ENCODE measurements around the gene ARL8A. TPM values are rescaled to one million over a fixed set of nuclear protein-coding genes. Genes with fewer than 3 reads are reported as not detected.
A peak's percentile ranks its signal among the peaks of the same experiment; 100 is the strongest.

Gene ARL8A
- total RNA-seq, 1 experiment from 2014 or later = 50.3 TPM

GRCh38 chr1:202129453-202130296 is 14.9 kb downstream of the ARL8A start:
- H3K27me3 ChIP-seq (ENCODE audit: control insufficient read depth, insufficient read depth, low read length) = no peaks in the 10 kb centered on the region
- no peak overlapping the region for H3K4me3 ChIP-seq (ENCODE audit: insufficient read depth, low read depth, low read length)
- H3K36me3 ChIP-seq (replicated peaks; ENCODE audit: control insufficient read depth, insufficient read depth, low read length) = peaks cover 10% of the 10 kb centered on the region
- DNase-seq = peak; percentile 63

DNA sequence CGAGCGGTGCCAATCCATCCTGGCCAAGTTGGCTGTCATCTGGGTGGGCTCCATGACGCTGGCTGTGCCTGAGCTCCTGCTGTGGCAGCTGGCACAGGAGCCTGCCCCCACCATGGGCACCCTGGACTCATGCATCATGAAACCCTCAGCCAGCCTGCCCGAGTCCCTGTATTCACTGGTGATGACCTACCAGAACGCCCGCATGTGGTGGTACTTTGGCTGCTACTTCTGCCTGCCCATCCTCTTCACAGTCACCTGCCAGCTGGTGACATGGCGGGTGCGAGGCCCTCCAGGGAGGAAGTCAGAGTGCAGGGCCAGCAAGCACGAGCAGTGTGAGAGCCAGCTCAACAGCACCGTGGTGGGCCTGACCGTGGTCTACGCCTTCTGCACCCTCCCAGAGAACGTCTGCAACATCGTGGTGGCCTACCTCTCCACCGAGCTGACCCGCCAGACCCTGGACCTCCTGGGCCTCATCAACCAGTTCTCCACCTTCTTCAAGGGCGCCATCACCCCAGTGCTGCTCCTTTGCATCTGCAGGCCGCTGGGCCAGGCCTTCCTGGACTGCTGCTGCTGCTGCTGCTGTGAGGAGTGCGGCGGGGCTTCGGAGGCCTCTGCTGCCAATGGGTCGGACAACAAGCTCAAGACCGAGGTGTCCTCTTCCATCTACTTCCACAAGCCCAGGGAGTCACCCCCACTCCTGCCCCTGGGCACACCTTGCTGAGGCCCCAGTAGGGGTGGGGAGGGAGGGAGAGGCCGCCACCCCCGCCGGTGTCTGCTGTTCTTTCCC is 16.5 kb downstream of the ARL8A start:
- Histone ChIP-seq H3K36me3 (replicated peaks; ENCODE audit: control insufficient read depth, insufficient read depth, low read length) (peaks cover 2% of the 10 kb centered on the region; the same call in 1 of the 2 replicates), H3K27me3 (ENCODE audit: control insufficient read depth, insufficient read depth, low read length) (no peaks in the 10 kb centered on the region), H3K4me3 (ENCODE audit: insufficient read depth, low read depth, low read length) (no peak overlapping the region)
- DNase-seq = no peak

DNA sequence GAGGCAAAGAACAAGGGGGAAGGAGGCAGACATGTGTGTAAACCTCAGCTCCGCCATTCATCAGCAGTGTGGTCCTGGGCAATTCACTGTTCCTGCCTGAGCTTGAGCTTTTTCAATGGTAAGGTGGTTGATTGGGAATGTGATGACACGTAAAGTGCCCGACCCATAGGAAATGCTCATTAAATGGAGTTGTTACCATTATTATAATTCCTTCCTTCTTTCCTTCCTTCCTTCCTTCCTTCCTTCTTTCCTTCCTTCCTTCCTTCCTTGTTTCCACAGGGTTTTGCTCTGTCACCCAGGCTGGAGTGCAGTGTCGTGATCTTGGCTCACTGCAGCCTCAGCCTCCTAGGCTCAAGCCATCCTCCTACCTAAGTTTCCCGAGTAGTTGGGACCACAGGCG is 17.5 kb downstream of the ARL8A start:
- Histone ChIP-seq H3K4me3 (ENCODE audit: insufficient read depth, low read depth, low read length) (no peak overlapping the region), H3K36me3 (replicated peaks; ENCODE audit: control insufficient read depth, insufficient read depth, low read length) (no peaks in the 10 kb centered on the region), H3K27me3 (ENCODE audit: control insufficient read depth, insufficient read depth, low read length) (no peaks in the 10 kb centered on the region)
- no peak for DNase-seq

GRCh38 chr1:202126426-202126825 is 18.1 kb downstream of the ARL8A start:
- Histone ChIP-seq H3K4me3 (ENCODE audit: insufficient read depth, low read depth, low read length) (no peak overlapping the region), H3K36me3 (replicated peaks; ENCODE audit: control insufficient read depth, insufficient read depth, low read length) (no peaks in the 10 kb centered on the region), H3K27me3 (ENCODE audit: control insufficient read depth, insufficient read depth, low read length) (no peaks in the 10 kb centered on the region)
- DNase-seq = peak; percentile 58

DNA sequence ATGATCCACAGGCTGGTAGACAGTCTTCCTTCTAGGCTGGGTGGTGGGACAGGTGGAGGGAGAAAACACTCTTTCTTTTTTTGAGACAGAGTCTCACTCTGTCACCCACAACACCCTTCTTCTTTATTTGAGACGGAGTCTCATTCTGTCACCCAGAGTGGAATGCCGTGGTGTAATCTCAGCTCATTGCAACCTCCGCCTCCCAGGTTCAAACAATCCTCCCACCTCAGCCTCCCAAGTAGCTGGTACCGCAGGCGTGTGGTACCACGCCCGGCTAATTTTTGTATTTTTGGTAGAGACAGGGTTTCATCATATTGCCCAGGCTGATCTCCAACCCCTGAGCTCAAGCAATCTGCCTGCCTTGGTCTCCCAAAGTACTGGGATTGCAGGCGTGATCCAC is 18.9 kb downstream of the ARL8A start:
- no peaks in the 10 kb centered on the region for H3K36me3 ChIP-seq (replicated peaks; ENCODE audit: control insufficient read depth, insufficient read depth, low read length)
- H3K4me3 ChIP-seq (ENCODE audit: insufficient read depth, low read depth, low read length) = no peak overlapping the region
- no peaks in the 10 kb centered on the region for H3K27me3 ChIP-seq (ENCODE audit: control insufficient read depth, insufficient read depth, low read length)
- no peak for DNase-seq

DNA sequence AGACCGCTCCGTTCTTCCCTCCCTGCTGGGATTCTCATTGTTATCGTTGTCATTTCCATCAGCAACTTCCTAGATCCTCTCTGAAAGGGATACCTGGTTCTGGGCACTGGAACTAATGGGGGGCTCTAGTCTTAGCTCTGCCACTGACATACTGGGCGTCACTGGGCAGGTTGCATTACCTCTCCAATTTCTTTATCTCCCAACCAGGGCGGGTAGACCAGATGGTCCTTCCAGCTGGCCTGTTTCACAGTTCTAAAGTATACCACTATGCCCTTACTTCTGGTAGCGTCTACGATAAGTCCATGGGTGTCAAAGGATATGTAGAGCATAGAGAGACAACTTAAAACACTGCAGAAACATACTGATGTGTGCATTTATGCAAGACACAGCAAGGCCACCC is 20.4 kb downstream of the ARL8A start:
- DNase-seq = no peak
- Histone ChIP-seq H3K4me3 (ENCODE audit: insufficient read depth, low read depth, low read length) (no peak overlapping the region), H3K36me3 (replicated peaks; ENCODE audit: control insufficient read depth, insufficient read depth, low read length) (no peaks in the 10 kb centered on the region), H3K27me3 (ENCODE audit: control insufficient read depth, insufficient read depth, low read length) (no peaks in the 10 kb centered on the region)

DNA sequence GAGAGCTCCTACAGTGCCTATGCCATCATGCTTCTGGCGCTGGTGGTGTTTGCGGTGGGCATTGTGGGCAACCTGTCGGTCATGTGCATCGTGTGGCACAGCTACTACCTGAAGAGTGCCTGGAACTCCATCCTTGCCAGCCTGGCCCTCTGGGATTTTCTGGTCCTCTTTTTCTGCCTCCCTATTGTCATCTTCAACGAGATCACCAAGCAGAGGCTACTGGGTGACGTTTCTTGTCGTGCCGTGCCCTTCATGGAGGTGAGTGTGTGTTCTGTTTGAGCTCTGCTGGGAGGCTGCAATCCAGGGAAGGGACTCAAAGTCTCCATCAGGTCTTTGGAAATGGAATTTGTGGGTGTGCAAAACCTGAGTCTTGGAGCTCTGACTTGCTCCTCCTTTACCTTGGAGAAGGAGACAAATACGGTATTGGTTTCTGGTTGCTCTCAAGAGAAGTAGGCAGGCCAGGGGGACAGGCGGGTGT is 21.2 kb downstream of the ARL8A start:
- H3K36me3 ChIP-seq (replicated peaks; ENCODE audit: control insufficient read depth, insufficient read depth, low read length) = no peaks in the 10 kb centered on the region
- no peaks in the 10 kb centered on the region for H3K27me3 ChIP-seq (ENCODE audit: control insufficient read depth, insufficient read depth, low read length)
- DNase-seq = no peak
- no peak overlapping the region for H3K4me3 ChIP-seq (ENCODE audit: insufficient read depth, low read depth, low read length)

DNA sequence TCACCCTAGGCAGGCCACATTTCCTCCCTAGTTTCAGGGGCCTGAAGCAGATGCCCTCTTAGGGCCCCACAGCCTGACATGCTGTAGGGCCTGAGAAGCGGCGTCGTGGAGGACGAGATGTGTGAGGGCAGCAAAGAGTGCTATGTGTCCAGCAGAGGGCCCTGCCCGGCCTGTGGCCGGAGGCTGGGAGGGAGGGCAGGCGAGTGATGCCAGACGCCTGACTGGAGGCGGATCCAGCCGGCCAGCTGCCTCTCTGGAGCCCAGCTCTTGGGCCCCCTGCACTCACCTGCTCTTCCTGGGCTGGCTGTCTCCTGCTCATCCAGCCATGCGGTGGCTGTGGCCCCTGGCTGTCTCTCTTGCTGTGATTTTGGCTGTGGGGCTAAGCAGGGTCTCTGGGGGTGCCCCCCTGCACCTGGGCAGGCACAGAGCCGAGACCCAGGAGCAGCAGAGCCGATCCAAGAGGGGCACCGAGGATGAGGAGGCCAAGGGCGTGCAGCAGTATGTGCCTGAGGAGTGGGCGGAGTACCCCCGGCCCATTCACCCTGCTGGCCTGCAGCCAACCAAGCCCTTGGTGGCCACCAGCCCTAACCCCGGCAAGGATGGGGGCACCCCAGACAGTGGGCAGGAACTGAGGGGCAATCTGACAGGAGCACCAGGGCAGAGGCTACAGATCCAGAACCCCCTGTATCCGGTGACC is 21.8 kb downstream of the ARL8A start, which contains the start of gene GPR37L1:
Gene GPR37L1, plus strand, starts transcription at position 279 of the 697 bp plus-strand sequence. Its CDS starts 47 bp downstream, at position 326.
- Histone ChIP-seq H3K27me3 (ENCODE audit: control insufficient read depth, insufficient read depth, low read length) (no peaks in the 10 kb centered on the region), H3K36me3 (replicated peaks; ENCODE audit: control insufficient read depth, insufficient read depth, low read length) (no peaks in the 10 kb centered on the region), H3K4me3 (ENCODE audit: insufficient read depth, low read depth, low read length) (no peak within 1 kb of the TSS)
- DNase-seq = peak; percentile 94

DNA sequence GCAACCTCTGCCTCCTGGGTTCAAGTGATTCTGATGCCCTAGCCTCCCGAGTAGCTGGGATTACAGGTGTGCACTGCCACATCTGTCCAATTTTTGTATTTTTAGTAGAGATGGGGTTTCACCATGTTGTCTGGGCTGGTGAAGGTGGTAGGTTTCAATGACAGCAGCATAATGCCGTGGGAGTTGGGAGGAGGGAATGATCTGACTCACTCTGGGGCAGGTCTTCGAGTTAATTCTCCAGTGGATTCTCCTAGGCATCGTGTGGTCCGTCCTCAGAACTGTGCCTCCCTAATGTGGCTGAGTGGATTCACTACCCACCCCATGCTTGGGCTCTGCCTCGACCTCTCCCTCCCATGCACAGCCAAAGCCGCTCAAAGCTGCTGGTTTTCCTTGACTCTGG is 23.5 kb downstream of the ARL8A start:
- no peaks in the 10 kb centered on the region for H3K27me3 ChIP-seq (ENCODE audit: control insufficient read depth, insufficient read depth, low read length)
- no peaks in the 10 kb centered on the region for H3K36me3 ChIP-seq (replicated peaks; ENCODE audit: control insufficient read depth, insufficient read depth, low read length)
- no peak overlapping the region for H3K4me3 ChIP-seq (ENCODE audit: insufficient read depth, low read depth, low read length)
- DNase-seq = no peak

DNA sequence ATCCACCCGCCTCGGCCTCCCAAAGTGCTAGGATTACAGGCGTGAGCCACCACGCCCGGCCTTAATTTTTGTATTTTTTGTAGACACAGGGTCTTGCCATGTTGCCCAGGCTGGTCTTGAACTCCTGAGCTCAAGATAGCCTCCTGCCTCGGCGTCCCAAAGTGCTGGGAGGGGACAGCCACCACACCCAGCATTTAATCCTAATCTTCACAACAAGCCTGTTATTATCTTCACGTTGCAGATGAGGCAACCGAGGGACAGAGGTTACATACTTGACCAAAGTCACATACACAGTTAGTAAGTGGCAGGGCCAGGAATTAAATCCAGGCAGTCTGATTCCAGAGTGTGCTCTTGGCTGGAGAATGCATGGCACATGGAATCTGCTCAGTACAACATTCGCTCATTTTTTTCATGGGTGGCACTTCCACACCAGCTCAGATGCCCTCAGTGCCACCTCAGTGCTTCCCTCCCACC is 26.6 kb downstream of the ARL8A start:
- Histone ChIP-seq H3K4me3 (ENCODE audit: insufficient read depth, low read depth, low read length) (no peak overlapping the region), H3K27me3 (ENCODE audit: control insufficient read depth, insufficient read depth, low read length) (no peaks in the 10 kb centered on the region), H3K36me3 (replicated peaks; ENCODE audit: control insufficient read depth, insufficient read depth, low read length) (no peaks in the 10 kb centered on the region)
- DNase-seq = no peak

DNA sequence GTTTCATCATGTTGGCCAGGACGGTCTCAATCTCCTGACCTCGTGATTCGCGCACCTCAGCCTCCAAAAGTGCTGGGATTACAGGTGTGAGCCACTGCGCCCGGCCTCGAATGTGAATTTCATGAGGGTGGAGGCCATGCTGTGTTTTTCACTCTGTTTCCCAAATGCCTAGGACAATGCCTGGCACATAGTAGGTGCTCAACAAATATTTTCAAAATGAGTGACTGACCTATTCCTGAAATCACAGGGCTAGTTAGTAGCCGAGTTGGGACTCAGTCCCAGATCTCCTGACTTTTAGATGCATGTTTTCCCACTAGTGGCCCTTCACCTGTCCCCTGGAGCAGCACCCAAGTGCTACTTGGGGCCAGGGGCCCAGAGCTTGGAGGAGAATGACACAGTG is 28.2 kb downstream of the ARL8A start:
- Histone ChIP-seq H3K27me3 (ENCODE audit: control insufficient read depth, insufficient read depth, low read length) (no peaks in the 10 kb centered on the region), H3K4me3 (ENCODE audit: insufficient read depth, low read depth, low read length) (no peak overlapping the region), H3K36me3 (replicated peaks; ENCODE audit: control insufficient read depth, insufficient read depth, low read length) (no peaks in the 10 kb centered on the region)
- DNase-seq = no peak

- no peaks in the 10 kb centered on the region for H3K27me3 ChIP-seq (ENCODE audit: control insufficient read depth, insufficient read depth, low read length)
- peak; percentile 8 for DNase-seq
- no peaks in the 10 kb centered on the region for H3K36me3 ChIP-seq (replicated peaks; ENCODE audit: control insufficient read depth, insufficient read depth, low read length)
- no peak overlapping the region for H3K4me3 ChIP-seq (ENCODE audit: insufficient read depth, low read depth, low read length)
Measured at GRCh38 chr1:202113690-202114300, 30.7 kb downstream of the ARL8A start.

GRCh38 chr1:202112859-202113689 is 31.5 kb downstream of the ARL8A start:
- no peak overlapping the region for H3K4me3 ChIP-seq (ENCODE audit: insufficient read depth, low read depth, low read length)
- H3K36me3 ChIP-seq (replicated peaks; ENCODE audit: control insufficient read depth, insufficient read depth, low read length) = no peaks in the 10 kb centered on the region
- H3K27me3 ChIP-seq (ENCODE audit: control insufficient read depth, insufficient read depth, low read length) = no peaks in the 10 kb centered on the region
- DNase-seq = peak; percentile 58

Measured in H7 (cell line).